DMS 273 (cell line): ENCODE measurements around the gene NFYC.

ENCODE experiments used
- DNase-seq: peaks from one replicate; lab custom pipeline; 2025; ENCODE audit not compliant: unreplicated experiment; lab: John Stamatoyannopoulos, UW

NFYC gene

DNA sequence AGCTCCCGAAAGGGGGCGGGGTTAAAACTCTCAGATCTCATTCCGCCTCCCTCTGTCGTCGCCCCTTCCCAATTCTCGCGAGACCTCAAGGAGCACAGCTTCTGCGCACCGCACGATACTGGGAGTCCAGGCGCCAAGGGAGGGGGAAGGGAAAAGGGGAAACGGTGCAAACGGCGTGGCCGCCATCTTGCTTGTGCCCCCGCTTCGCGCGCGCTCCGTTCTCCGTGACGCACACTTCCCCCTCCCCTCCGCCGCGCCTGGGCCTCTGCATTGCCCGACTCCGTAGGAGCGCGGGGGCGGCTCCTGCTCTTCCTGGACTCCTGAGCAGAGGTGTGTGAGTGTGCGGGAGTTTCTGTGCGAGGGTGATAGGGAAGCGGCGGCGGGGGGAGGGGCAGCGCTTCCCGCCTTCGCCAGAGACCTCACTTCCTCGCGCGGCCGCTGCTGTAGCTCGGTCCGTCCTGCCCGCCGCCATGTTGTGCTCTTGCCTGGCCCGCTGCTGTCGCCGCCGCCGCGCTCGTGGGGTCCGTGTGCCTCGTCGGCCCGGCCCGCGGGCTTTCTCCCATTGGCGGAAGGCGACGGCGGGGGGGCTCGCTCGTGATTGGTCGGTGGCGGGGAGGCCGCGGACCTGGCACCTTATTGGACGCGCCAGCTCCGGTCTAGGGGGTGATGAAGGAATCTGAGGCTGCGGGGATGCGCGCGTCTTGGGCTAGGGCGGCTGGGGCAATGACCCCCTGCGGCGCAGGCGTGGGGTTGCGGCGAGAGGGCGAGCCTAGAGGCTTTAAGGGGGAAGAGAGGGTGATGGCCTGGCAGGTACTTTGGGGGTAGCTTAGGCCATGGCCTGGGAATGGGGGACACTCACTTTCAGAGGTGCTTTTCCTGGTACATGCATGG is at the start of gene NFYC:
Gene NFYC (plus strand): TSS at position 167 of the 891 bp plus-strand sequence. CDS start 47,140 bp downstream, outside the sequence.
- DNase-seq: peak; percentile 100

DNA sequence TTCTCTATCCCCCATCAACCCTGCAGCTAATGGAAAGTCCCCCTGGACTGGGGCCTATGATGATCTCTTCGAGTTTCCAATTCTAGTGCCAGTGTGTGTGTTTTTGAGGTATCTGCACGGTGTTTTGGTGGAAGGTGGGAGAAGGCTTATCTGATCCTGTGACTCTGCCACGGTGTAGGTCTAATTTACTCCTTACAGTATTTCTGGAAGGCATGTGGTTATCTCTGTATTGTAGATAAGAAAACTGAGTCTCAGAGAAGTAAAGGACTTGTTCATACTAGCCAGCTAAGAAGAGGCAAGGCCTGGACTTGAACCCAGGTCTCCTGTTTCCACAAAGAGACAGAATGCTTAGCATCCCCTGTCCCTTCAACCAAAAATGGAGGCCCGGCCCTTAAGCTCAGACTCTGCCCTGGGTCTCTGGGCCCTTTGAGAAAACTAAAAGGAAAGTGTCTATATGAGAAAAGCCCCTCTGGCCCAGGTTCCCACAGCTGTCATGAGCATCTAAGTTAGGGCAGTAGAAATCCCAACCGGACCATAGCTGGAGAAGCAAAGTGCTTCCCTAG is 46.3 kb upstream of the NFYC start:
- no peak for DNase-seq

DNA sequence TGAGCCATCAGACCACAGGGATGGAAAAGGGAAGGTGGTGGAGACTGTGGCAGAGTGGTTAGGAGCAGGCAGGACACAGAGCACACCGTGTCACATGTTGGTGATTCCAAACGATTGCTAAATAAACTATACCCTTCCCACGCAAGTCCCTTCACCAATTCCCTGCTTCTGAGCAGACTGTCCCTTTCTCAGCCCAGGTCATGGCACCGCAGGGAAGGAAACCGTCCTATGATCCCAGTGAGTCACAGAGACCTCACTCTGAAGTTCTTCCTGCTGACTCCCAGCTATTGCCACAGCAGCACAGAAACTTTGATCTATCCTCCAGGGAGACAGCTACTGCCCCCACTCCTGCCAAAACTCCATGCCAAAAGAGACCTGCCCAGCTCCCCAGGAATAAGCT is 45.2 kb upstream of the NFYC start:
- no peak for DNase-seq

DNA sequence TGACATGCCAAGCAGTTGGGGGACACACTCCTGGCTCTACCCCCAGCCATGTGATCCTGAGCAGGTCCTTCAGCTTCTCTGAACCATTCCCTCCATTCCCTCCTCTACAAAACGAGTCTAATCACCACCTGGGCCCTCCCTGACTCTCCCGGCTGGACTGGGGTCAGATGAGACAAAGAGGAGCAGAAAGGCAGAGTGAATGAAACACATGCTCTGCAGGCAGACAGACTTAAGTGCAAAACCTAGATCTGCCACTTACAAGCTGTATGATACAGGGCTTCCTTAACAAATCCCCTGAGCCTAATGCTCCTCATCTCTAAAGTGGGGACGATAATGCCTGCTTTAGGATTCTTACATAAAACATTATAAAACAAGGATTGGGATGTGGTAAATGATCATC is 43.3 kb upstream of the NFYC start:
- no peak for DNase-seq

DNA sequence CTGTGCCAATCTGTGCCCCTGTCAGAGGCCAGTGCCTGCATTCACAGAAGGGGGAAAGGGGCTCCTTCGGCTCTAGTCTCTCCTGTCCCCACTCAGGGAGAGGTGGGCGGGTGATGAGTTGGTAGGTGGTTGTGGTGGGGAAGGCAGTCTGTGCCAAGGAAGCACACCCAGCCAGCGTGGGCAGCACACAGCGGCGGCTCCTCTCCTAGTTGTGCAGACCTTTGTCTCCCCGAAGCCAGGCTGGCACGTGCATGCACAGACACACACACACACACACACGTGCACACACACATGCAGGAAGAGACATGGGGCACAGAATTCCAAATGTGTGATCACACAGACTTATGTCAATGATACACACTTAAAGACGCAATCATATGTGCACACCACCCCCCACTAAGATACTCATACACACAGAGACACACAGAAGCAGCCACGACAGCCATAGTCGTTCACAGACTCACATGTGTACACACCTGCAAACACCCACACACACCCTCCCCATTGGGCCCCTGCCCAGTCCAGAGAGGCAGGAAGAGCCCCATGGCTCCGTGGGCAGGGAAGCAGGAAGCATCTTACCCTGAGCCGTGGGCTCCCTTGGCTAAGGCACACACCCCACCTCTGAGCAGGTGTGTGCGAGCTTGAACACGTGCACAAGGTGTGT is 42.4 kb upstream of the NFYC start:
- no peak for DNase-seq

DNA sequence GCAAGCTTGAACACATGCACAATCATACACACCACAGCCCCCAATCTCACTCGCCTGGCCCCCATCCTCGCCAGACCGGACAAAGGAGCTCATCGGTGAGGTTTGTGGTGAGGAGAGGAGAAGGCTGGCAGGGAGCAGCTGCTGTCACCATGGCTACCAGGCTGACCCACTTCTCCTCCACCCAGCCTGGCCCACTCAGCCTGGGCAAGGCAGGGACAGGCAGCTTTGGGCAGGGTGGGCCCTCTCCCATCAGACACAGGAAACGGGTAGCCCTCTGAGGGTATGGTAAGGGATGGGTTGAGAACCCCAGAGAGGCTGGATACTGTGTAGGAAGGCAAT is 41.9 kb upstream of the NFYC start:
- DNase-seq: no peak

DNA sequence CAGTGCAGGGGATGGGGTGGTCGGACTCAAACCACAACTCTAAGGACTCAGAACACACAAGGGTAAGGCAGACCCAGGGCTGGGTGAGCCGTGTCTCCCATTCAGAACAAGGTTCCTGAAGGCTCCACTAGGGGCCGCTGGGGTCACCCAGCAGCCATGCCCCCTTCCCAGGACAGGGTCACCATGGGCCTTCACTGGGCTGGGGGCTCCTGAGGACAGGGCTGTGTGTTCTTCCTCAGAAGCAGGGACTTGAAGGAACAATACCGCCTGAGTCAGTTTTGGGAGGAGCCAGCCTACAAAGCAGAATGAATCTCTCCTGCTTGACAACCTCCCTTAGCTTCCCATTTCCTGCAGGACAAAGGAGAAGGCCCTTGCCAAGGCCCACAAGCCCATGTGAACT is 41.4 kb upstream of the NFYC start:
- DNase-seq: peak; percentile 97

DNA sequence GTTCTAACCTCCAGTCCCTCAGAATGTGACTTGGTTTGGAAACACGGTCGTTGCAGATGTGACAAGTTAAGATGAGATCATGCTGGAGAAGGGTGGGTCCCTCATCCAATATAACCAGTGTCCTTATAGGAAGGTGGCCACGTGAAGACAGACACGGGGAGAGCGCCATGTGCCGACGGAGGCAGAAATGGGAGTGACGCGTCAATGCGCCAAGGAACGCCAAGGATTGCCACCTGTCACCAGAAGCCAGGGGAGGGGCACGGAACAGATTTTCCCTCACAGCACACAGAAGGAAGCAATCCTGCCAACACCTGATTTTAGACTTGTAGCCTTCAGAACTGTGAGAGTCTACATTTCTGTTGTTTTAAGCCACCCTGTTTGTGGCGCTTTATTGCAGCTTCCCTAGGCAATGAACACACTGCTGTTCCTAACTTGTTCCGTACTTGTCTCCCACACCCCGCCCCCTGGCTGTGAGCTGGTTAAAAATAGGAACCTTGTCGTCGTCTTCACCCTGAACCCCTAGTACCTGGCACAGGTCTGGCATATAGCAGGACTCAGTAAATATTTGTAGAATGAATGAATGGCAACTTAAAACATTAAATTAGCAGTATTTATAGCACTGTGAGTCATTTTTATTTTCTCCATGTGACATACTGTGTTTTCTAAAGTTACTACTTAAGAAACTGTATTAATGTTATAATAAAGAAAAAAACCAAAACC is 40.2 kb upstream of the NFYC start:
- no peak for DNase-seq

DNA sequence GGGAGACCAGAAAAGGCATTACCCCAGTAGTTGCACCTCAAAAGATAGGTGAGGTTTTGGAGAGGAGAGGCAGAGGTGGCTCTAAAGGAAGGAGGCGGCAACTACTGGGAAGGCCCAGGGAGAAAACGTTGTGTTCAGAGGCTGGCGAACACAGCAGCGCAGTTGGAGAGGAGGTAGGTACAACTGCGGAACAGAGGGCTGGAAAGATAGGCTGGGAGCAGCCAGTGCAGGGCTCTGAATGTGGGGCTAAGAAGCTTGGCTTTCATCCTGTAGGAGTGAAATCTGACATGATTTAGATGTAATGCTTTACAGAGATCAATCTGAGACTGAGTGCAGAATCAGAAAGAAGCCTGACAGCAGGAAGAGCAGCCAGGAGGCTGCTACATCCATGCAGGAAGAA is 39.0 kb upstream of the NFYC start:
- no peak for DNase-seq

DNA sequence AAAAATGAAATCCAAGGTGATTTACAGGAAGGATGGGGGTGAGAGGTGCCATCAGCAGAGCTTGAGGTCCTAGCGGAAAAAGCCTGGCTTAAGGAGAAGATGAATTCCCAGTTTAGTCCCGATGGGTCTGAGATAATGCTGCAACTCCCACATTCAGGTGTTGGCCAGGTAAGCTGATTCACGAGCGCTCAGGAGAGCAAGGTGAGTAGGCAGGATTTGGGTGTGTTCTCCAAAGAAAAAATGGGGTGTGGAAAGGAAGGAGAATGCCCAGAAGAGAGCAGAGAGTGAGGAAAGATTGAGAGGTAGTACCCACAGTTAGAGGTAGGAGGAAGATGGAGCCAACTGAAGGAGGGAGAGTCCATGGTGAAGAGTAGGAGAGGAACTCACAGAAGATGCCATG is 38.5 kb upstream of the NFYC start:
- DNase-seq: no peak

DNA sequence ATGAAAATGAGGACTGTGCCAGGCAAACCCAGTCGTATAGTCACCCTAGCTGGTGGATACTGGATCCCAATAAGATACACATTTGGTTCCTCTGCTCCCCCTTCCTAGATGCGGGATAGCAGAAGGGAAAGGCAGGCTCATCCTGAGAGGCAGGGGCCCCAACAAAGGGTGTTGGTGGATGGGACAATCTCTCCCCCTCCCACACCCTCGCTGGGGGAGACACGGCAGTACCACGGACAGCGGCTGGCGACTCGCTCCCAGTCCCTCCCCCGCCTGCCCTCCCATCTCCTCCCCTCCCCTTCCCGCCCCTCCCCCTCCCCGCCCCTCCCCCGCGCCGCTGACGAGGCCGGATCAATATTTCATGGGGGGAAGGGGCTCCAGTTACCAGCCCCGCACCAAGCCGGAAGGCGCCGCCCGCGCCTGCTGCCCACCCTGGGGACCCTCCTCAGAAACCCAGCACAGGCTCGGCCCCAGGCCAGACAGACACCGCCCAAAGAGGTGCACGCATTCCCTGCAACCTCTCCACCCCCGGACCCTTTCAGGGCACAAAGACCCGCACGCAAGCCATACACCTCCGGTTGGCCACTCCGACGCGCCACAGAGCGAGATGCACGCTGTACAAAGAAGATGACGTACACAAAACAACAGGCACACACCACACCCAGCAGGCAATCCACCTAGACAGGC is 37.5 kb upstream of the NFYC start:
- no peak for DNase-seq

DNA sequence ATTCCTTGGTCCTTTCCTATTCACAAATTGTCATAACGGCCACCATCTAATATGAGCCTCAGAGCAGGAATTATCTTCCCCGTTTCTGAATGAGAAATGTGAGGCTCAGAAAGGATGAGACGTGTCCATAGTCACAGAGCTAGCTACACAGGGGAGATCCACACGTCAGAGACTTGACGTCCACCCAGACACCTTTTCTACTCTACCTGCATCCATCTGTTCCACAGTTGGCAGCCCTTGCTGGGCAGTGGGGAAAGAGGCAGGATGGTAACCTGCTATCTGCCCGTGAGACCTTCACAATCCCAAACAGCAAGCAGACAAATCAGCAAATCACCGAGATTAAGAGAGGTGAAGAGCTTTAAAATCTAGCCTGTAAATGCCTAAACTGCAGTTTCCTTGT is 34.5 kb upstream of the NFYC start:
- DNase-seq: no peak

DNA sequence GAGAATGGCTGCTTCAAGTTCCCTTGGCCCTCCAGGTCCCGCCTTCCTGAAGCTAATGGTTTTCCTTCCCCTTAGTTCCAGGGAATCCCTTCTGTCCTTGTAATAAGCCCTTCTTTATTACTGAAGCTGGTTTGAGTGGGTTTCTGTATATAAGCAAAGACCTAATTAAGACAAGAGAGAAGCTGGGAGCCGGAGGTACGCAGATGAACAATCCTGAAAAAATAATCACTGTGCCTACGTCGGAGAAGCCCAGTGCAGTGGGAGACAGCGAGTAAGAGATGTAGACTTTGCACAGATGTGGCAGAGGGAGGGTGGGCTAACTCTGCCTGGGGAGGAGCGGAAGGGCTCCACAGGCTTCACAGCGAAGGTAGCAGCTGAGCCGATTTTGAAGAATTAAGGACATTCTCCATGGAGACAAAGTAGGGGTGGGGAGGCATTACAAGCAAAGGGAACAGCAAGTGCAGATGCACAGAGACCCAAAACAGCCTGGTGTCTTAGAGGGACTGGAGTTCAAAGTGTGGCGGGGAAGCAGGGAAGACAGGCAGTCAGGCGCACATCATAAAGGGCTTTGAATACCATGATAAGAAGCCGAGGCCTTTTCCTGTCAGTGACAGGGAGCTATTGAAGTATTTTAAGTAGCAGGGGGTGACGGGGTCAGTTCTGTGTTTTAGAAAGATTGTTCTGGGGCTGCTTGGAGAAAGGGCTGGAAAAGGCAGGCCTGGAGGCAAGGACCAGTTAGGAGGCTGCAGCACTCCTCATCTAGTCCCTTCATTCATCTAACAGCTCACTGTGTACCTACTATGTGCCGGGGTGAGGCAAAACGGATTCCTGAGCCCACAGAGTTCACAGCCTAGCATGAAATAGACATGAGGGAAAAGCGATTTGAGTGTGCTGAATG is 32.5 kb upstream of the NFYC start:
- no peak for DNase-seq

DNA sequence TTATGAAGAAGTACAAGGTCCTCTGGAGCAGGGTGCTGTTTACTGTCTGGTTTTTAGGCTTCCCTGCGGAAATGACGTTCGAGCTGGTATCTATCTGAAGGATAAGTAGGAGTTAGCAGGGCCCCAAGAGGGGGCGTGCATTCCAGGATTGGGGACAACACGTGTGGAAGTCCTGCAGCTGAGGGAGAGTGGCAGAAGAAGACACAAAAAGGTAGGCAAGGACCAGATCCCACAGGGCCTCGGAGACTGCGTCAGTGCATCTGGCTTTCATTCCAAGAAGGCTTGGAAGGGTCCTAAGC is 31.9 kb upstream of the NFYC start:
- DNase-seq: no peak

DNA sequence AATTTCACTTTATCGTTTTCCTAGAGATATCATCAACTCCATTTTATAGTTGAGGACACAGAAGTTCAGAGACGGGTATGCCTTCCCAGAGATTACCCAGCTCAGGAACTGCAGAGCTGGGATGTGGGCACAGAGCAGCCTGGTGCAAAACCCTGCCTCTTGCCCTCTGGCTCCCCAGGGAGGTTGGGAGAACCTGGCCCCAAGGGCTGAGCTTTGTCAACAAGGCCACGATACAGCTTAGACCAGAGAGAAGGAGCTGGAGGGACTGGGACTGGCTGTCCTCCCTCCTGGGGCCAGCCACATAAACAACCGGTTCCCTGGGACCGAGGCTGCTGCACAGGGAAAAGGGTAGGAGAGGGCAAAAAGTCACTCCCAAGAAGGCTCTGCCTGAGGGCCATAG is 29.8 kb upstream of the NFYC start:
- DNase-seq: no peak

DNA sequence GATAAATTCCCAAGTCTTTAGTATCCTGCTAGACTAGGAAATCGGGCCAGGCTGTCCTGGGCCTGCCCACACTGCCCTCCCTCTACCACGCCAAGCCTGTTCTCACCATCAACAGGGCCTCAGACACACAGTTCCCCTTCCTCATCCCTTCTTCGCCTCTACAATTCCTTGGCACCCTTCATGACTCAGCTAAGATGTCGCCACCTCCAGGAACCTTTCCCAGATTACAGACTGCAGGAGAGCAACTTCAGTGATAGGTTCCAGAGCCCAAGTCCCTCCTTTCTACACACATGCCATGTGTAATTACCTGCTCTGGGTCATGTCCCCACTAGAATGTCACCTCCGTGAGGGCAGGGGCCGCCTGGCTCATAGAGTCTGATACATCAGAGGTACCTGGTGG is 29.4 kb upstream of the NFYC start:
- peak; percentile 97 for DNase-seq

DNA sequence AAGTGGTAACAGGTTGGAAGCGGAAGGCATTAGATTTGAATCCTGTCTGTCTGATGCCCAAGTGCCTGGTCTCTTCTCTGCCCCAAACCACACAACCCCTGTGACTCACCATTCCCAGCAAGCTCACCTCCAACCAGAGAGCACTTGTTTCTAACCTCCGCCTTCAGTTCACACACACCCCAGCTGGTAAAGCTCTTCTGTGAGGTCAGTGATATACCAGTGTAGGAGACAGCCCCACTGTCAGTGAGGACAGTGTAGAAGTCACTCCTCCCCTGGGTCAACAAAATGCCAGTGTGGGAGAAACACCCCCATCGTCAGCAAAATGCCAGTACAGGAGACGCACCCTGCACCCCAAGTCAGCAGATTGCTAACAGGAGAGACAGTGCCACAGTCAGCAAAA is 28.6 kb upstream of the NFYC start:
- no peak for DNase-seq

DNA sequence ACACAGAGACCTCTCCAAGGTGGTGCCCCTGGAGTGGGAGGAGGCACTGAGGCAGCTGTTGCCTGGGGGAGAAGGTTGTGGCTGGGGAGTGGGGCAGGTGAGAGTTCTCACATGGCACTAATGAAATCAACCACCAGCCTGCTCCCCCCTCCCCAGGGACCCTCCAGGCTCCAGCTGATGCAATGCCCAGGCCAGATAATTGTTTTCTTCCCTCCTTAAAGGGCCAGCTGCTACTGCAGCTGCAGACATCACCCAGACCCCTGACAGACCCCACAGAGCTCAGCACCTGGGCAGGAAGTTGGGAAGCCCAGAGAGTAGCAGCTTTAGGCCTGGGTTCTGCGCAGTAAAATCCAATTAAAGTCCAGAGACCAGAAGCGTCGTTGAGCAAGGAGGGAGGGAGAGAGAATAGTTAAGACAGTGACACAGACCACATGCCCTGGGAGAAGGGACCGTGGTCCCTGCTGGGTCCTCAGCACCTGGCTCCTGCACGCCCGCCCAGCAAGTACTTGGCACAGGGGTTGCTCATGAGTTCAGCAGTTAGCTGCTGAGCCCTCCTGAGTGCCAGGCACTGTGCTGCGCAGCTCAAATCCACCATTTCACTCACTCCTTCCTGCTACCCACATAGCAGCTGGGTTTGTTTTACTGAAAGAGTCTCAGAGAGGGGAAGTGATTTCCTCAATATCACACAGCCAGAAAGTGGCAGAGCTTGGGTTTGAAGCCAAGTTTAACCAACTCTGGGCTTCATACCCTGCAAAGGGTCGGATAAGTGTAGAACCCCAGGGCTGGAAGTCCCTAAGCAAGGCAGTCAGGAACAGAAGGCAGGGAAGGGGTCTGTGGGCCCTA is 28.0 kb upstream of the NFYC start:
- peak; percentile 100 for DNase-seq

DNA sequence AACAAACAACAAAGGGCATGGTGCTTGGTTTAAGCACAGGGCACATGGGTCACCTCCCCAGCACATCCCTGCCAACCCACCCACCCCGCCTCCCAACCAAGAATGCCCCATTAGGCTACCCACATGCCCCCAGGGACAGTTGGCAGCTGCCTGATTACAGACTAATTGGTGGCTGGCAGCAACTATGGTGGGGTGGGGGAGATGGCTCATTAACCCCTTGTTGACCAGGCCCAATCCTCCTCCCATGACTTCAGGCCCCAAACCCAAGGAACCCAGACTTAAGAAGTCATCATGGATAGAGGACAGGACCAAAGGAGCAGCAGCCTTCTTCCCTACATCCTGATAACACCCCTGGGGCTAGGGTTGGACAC is 27.4 kb upstream of the NFYC start:
- DNase-seq: peak; percentile 100
